GM12801 (cell line): Measurements from ENCODE around the gene ANK3.

Experiments
- TF ChIP-seq, protein P1 (sequence below): IDR thresholded peaks from one replicate; pipeline ENCODE4 v1.5.1; 2011; ENCODE audit warnings: control low read depth; ENCODE audit not compliant: insufficient read length; ENCODE audit errors: extremely low read depth

The ANK3 gene

DNA sequence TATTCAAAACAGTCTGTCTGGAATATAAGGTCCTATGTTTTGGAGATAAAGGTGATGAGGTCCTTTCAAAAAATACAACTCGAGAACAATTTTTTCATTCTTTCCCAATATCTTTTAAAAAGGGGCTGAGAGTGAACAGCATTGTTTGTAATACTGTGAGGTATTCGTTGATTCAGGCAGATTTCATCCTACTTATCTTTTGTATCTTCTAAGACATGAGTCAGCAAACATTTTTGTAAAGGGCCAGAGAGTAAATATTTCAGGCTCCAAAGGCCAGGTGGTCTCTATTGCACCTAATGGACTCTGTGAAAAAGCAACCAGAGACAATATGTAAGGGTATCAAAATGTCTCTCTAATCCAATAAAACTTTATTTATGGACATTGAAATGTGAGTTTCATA lies 8.1 kb upstream of the ANK3 start:
- TF ChIP-seq, protein P1, sequence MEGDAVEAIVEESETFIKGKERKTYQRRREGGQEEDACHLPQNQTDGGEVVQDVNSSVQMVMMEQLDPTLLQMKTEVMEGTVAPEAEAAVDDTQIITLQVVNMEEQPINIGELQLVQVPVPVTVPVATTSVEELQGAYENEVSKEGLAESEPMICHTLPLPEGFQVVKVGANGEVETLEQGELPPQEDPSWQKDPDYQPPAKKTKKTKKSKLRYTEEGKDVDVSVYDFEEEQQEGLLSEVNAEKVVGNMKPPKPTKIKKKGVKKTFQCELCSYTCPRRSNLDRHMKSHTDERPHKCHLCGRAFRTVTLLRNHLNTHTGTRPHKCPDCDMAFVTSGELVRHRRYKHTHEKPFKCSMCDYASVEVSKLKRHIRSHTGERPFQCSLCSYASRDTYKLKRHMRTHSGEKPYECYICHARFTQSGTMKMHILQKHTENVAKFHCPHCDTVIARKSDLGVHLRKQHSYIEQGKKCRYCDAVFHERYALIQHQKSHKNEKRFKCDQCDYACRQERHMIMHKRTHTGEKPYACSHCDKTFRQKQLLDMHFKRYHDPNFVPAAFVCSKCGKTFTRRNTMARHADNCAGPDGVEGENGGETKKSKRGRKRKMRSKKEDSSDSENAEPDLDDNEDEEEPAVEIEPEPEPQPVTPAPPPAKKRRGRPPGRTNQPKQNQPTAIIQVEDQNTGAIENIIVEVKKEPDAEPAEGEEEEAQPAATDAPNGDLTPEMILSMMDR, result no peak

DNA sequence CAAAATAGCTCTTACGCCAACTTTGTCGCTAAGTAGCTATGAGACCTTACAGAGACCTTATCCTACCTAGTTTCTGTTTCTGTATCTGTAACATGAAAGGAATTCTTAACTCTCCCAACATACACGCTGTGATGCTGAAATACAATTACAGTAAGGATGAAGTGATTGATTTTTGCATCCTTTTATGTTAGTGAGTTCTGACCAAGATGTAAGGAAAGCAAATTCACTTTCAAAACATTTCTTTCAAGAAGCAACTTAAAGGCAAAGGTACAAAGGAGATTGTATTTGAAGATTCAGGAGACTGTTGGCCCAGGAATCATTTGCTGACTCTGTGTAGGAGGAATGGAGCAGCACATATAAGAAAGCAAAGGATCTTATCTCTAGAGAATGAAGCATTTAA lies 7.1 kb upstream of the ANK3 start:
- TF ChIP-seq, protein P1, result no peak

DNA sequence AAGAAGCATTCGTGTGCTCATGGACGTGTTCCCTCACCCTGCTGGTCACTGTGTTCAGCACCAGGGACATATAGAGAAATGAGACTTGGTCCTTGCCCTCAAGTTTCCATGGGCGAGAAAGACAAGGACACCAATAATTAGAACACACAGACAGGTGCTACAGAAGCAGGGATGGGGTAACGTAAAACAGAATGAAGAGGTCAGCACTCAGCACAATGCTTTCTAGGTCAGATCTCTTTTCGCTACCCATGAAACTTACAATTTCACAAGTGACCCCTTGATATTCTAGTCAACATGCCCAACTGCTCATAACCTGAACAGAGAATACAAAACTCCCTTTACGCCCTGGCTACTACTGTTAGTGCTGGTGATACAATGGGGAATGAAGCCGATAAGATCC lies 6.0 kb upstream of the ANK3 start:
- TF ChIP-seq, protein P1, result no peak

DNA sequence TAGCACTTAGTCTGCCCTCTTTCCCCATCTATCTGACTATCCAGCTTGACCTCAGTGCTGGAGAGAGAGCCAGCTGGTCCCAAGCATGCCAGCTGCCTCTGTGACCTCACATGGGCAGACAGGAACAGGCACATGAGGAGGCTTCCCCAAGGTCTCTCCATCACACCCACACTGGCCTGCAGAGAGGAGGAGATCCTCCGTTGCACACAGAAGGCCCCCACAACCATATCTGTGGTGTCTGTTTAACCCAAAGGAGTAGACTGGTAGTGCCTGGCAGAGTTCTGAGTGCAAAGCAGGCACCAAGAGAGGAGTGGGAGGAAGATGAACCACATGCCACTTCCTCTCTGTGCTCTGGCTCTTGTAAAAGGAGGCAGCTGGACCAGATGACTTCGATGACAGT lies 4.8 kb upstream of the ANK3 start:
- TF ChIP-seq, protein P1, result no peak

DNA sequence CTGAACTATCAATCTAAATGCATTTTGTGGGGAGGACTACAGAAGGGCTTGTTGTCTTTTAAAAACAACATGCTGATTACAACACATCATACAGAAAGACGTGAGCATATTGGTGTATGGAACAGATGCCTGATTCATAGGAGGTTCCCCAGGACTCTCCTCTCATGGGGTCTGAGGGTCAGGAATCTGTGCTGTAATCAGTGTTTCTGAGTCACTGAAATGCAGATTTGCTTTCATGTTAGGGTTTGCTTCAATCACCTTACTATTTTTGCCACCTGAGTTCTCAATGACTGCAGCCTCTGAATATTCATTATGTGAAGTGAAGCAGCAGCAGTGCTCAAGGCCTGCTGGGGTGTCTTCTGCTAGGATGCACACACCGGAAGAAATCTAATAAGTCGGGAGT lies 550 bp upstream of the ANK3 start:
- TF ChIP-seq, protein P1, result no peak

DNA sequence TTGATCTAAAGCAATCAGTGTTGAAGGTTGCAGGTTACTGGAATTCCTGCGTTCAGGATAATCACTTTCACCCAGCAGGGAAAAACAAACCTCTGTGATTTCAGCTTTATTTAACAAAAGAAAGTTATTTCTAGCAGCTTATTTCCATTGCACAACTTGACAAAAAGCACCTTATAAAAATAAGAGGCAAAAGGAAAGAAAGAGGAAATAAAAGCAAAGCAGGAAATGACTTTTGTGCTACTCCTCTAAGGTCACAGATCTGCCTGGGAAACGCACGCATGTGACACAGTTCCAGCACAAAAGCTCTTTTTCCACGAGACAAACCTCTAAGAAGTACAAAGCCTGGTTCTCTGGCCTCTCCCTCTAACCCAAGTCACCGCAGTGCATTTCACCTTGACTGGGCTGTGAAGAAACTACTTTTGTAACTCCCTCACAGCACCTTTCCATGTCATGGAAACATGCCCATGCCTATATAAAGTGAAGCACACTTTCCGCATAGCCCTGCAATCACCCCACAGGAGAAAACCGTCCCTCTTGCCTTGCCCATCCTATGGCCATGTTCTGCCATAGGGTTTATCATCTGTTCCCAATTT lies 870 bp downstream of the ANK3 start:
- TF ChIP-seq, protein P1, result no peak

DNA sequence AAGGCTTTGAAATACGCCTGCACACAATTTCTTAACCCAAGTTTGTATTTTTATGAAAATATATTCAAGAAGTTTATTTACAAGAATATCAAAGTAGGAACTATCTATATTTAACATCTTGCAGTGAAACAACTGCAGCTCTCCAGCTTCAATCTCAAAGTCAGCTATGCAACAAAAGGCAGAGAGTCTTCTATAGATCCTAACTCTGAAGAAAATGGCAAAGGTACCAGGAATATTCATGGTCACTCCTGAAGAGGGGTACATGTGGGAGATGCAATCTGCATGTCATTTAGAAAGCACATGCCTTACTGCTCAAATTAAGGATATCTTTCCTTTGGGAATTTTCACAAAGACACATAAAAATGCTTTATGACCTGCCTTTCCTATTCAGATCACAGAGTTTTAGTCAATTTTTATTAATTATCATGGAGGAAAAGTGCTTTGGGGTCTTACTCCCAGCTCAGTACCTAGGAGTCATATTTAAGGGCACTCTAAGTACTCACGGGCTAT lies 1.5 kb downstream of the ANK3 start:
- TF ChIP-seq, protein P1, result no peak
